ENCODE results near the gene KCNE2. TPM values are rescaled to one million over a fixed set of nuclear protein-coding genes. Genes with fewer than 3 reads are reported as not detected.
"Not testable (repeated sequence)": the region's sequence is repeated elsewhere in the genome, so short reads cannot be mapped to it uniquely, and the experiment has no call there.

KCNE2 gene
- total and polyA plus RNA-seq, 2 of the 8 experiments (the other 6 are each of a cell fraction or from before 2014, with no cell fraction given): 0.09 to 0.37 TPM

DNA sequence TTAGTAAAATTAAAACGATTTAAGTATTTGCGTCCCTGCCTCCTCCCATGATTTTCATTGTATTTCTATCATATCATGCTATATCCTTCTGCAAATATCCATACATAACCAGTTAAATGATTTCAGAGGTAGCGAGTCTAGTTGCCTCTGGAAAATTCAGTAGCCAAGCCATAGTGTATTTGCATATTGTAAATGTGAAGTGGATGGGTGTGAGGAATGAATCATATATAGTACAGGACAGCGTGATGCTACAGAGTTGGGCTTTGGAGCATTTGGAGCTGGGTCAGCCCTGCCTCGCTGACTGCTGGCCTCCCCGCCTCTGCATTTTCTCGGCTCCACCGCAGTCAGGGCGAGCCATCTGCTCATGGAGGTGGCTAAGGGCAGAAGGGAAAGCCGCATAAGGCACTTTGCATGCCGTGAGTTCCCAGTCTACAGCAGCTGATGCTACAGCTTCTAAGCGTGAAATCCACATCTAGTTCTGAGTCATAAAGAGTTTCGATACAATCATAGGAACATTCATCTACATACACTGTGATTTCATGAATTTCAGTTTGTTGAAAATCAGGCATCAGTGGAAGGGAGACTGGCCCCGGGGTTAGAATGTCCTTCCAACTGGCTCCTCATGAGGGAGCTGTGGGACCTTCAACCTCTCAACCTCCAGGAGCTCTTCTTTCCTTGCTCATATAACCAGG is 20.1 kb downstream of the KCNE2 start:
- H3K18ac ChIP-seq (ENCODE audit: extremely low read depth, low read length); H2BK12ac ChIP-seq (ENCODE audit: low read depth, low read length); POLR2A ChIA-PET (ENCODE audit: partially characterized antibody); H3K56ac ChIP-seq (replicated peaks; ENCODE audit: insufficient read length, low read depth, low read length); H3K4me3 ChIP-seq (ENCODE audit: extremely low read depth in 1 of 4, insufficient read depth in 2 of 4, low read depth in 3 of 4, low read length in 4 of 4); H3K9ac ChIP-seq (replicated peaks in 1 of 4; ENCODE audit: extremely low read depth in 1 of 4, low read depth in 3 of 4, low read length in 3 of 4); H3K27me3 ChIP-seq (replicated peaks in 1 of 4; ENCODE audit: control insufficient read depth in 3 of 4, extremely low read depth in 1 of 4, insufficient read depth in 3 of 4, low read length in 3 of 4); DNase-seq (ENCODE audit: low read depth in 1 of 2, low spot score in 2 of 2); H2BK20ac ChIP-seq (ENCODE audit: low read length); H2BK120ac ChIP-seq (replicated peaks; ENCODE audit: low read depth, low read length); H3K27ac ChIP-seq (ENCODE audit: low read depth, low read length); H2AK5ac ChIP-seq (ENCODE audit: low read depth, low read length); H3K23me2 ChIP-seq (ENCODE audit: low read depth, low read length); H2AFZ ChIP-seq (ENCODE audit: low read length); H3K9me3 ChIP-seq (ENCODE audit: insufficient read depth in 2 of 2, low read depth in 1 of 2, low read length in 1 of 2); H3K14ac ChIP-seq (ENCODE audit: insufficient read length); H3K4me1 ChIP-seq (replicated peaks in 1 of 4; ENCODE audit: control insufficient read depth in 3 of 4, insufficient read depth in 4 of 4, low read length in 3 of 4); H4K5ac ChIP-seq (ENCODE audit: insufficient read length, low read depth, low read length); H3K36me3 ChIP-seq (ENCODE audit: control insufficient read depth in 2 of 4, insufficient read depth in 4 of 4, low read length in 3 of 4); H3K79me2 ChIP-seq (ENCODE audit: control insufficient read depth in 1 of 2, insufficient read depth in 2 of 2, low read length in 2 of 2); H3K79me1 ChIP-seq (ENCODE audit: low read depth, low read length); CTCF ChIA-PET (ENCODE audit: partially characterized antibody); H3K4me2 ChIP-seq (ENCODE audit: insufficient read depth in 1 of 2, low read depth in 2 of 2, low read length in 2 of 2); H3K23ac ChIP-seq (ENCODE audit: insufficient read length); H3K4ac ChIP-seq (replicated peaks; ENCODE audit: insufficient read length, low read depth, low read length); H2BK15ac ChIP-seq (ENCODE audit: low read length); H4K8ac ChIP-seq (ENCODE audit: extremely low read depth, insufficient read depth, low read length); H4K20me1 ChIP-seq (replicated peaks in 1 of 2; ENCODE audit: control insufficient read depth in 1 of 2, insufficient read depth in 2 of 2, low read length in 2 of 2); H4K91ac ChIP-seq (replicated peaks; ENCODE audit: insufficient read length, low read length); H2BK5ac ChIP-seq (ENCODE audit: low read depth, low read length): not testable (repeated sequence)
- WGBS, 2 experiments (ENCODE audit: extremely low coverage in 1 of 2, insufficient coverage in 1 of 2, insufficient read length in 1 of 2, insufficient replicate concordance in 2 of 2, low coverage in 1 of 2, low lambda C conversion rate in 2 of 2, missing lambda C conversion rate in 1 of 2): no CpG with 5 or more reads among the region's 14 CpGs
- FAIRE-seq: peak; percentile 89

DNA sequence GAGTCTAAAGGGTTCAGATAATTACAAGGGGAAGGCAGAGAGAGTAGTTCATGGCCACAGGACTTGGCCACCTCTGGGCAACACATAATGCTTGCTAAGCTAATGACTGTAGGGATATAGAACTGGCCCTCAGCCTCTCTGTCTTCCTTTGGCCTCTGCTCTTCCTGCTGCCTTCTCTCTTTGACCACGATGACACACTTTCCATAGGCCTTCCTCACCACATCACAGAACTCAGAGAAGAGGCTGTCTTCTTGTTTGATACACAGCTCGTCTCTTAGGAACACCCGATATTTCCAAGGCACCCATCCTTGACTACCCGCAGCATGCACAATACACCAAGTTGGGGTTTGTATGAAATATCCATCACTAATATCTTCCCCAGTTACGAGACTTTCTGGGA is 36.7 kb downstream of the KCNE2 start:
- H3K56ac ChIP-seq (replicated peaks; ENCODE audit: insufficient read length, low read depth, low read length); POLR2A ChIA-PET (ENCODE audit: partially characterized antibody); FAIRE-seq; H4K8ac ChIP-seq (ENCODE audit: extremely low read depth, insufficient read depth, low read length); H3K4me3 ChIP-seq (ENCODE audit: extremely low read depth in 1 of 4, insufficient read depth in 2 of 4, low read depth in 3 of 4, low read length in 4 of 4); H2BK120ac ChIP-seq (replicated peaks; ENCODE audit: low read depth, low read length); H2BK20ac ChIP-seq (ENCODE audit: low read length); H3K23me2 ChIP-seq (ENCODE audit: low read depth, low read length); H2BK5ac ChIP-seq (ENCODE audit: low read depth, low read length); H3K4me2 ChIP-seq (ENCODE audit: insufficient read depth in 1 of 2, low read depth in 2 of 2, low read length in 2 of 2); H3K14ac ChIP-seq (ENCODE audit: insufficient read length); H3K79me2 ChIP-seq (ENCODE audit: control insufficient read depth in 1 of 2, insufficient read depth in 2 of 2, low read length in 2 of 2); DNase-seq (ENCODE audit: low read depth in 1 of 2, low spot score in 2 of 2); H3K27me3 ChIP-seq (replicated peaks in 1 of 4; ENCODE audit: control insufficient read depth in 3 of 4, extremely low read depth in 1 of 4, insufficient read depth in 3 of 4, low read length in 3 of 4); H3K9me3 ChIP-seq (ENCODE audit: insufficient read depth in 2 of 2, low read depth in 1 of 2, low read length in 1 of 2); CTCF ChIA-PET (ENCODE audit: partially characterized antibody); H3K4me1 ChIP-seq (replicated peaks in 1 of 4; ENCODE audit: control insufficient read depth in 3 of 4, insufficient read depth in 4 of 4, low read length in 3 of 4); H2BK15ac ChIP-seq (ENCODE audit: low read length); H2AFZ ChIP-seq (ENCODE audit: low read length); H3K9ac ChIP-seq (replicated peaks in 1 of 4; ENCODE audit: extremely low read depth in 1 of 4, low read depth in 3 of 4, low read length in 3 of 4); H3K27ac ChIP-seq (ENCODE audit: low read depth, low read length); H4K5ac ChIP-seq (ENCODE audit: insufficient read length, low read depth, low read length); H3K79me1 ChIP-seq (ENCODE audit: low read depth, low read length); H4K91ac ChIP-seq (replicated peaks; ENCODE audit: insufficient read length, low read length); H2BK12ac ChIP-seq (ENCODE audit: low read depth, low read length); H3K23ac ChIP-seq (ENCODE audit: insufficient read length); H3K4ac ChIP-seq (replicated peaks; ENCODE audit: insufficient read length, low read depth, low read length); H2AK5ac ChIP-seq (ENCODE audit: low read depth, low read length); H4K20me1 ChIP-seq (replicated peaks in 1 of 2; ENCODE audit: control insufficient read depth in 1 of 2, insufficient read depth in 2 of 2, low read length in 2 of 2); H3K18ac ChIP-seq (ENCODE audit: extremely low read depth, low read length); H3K36me3 ChIP-seq (ENCODE audit: control insufficient read depth in 2 of 4, insufficient read depth in 4 of 4, low read length in 3 of 4): not testable (repeated sequence)
- no CpG with 5 or more reads among the region's 5 CpGs for WGBS, 2 experiments (ENCODE audit: extremely low coverage in 1 of 2, insufficient coverage in 1 of 2, insufficient read length in 1 of 2, insufficient replicate concordance in 2 of 2, low coverage in 1 of 2, low lambda C conversion rate in 2 of 2, missing lambda C conversion rate in 1 of 2)

All from H1 (cell line).